Measurements from ENCODE around the gene CEP63. TPM values are rescaled to one million over a fixed set of nuclear protein-coding genes. Genes with fewer than 3 reads are reported as not detected.

The CEP63 gene
- total RNA-seq, 1 experiment from 2014 or later: 19.1 TPM

- H3K9me3 ChIP-seq (ENCODE audit: control insufficient read depth in 1 of 2, insufficient read depth in 1 of 2, low read depth in 1 of 2, low read length in 2 of 2): no peaks in the 10 kb centered on the region
- intact Hi-C loops (cut with micrococcal nuclease): no loop called here
- no peaks in the 10 kb centered on the region for H3K4me1 ChIP-seq (ENCODE audit: control insufficient read depth in 1 of 2, insufficient read depth in 2 of 2, low read length in 2 of 2)
- ChIA-PET CTCF (no interaction called here), RAD21 (ENCODE audit: low non-redundant PET in 1 of 2, low total read pairs in 2 of 2, uncharacterized antibody in 2 of 2, unreplicated experiment in 2 of 2) (no interaction called here), POLR2A (no interaction called here)
- no peak for DNase-seq (ENCODE audit: low read depth, low spot score)
- no peak overlapping the region for H3K4me3 ChIP-seq (replicated peaks in 1 of 2; ENCODE audit: low read depth in 1 of 2, low read length in 2 of 2)
- no peak overlapping the region for H3K4me2 ChIP-seq (ENCODE audit: low read length)
- ATAC-seq: no peak
- no peak overlapping the region for H3K9ac ChIP-seq (ENCODE audit: low read length)
- H2AFZ ChIP-seq (ENCODE audit: low read depth, low read length, poor library complexity, severe bottlenecking): no peak overlapping the region
- no TSS peak for BruUV-seq (replicated peaks)
- no peak overlapping the region for H3K27ac ChIP-seq (ENCODE audit: low read depth, low read length)
- no peaks in the 10 kb centered on the region for H3K27me3 ChIP-seq (ENCODE audit: insufficient read depth, low read length)
- 0 out of 4 replicates have a peak, but pooled peaks cover 0 to 2% of the 10 kb centered on the region in 2 experiments for H3K36me3 ChIP-seq (ENCODE audit: control insufficient read depth in 1 of 2, insufficient read depth in 2 of 2, low read length in 2 of 2)
- H3K9me2 ChIP-seq (ENCODE audit: insufficient read depth): no peaks in the 10 kb centered on the region
- no peaks in the 10 kb centered on the region for H3K79me2 ChIP-seq (ENCODE audit: insufficient read depth, low read length)
- TF ChIP-seq ZBTB33 (IDR thresholded peaks at IDR 0.05; ENCODE audit: extremely low read depth, insufficient replicate concordance, low read length): no peak
- TF ChIP-seq CBX3 (IDR thresholded peaks at IDR 0.05; ENCODE audit: low read depth): no peak
- no peak for TF ChIP-seq SP1 (IDR thresholded peaks at IDR 0.05; ENCODE audit: low read depth)
- TF ChIP-seq EZH2phosphoT487 (IDR thresholded peaks at IDR 0.05; ENCODE audit: borderline replicate concordance): no peak
- no peak for TF ChIP-seq ZFX (IDR thresholded peaks at IDR 0.05)
- no peak for TF ChIP-seq CTCF (IDR thresholded peaks at IDR 0.05 in 2 of 3, conservative IDR thresholded peaks at IDR 0.05 in 1 of 3; ENCODE audit: borderline replicate concordance in 1 of 3, insufficient read depth in 1 of 3, low read depth in 2 of 3, low read length in 2 of 3)
- no peak for TF ChIP-seq JUND (IDR thresholded peaks at IDR 0.05)
- no peak for TF ChIP-seq SIN3A (IDR thresholded peaks at IDR 0.05; ENCODE audit: low read depth)
- no peak for TF ChIP-seq MAX (IDR thresholded peaks at IDR 0.05)
- no peak for TF ChIP-seq CEBPB (IDR thresholded peaks at IDR 0.05; ENCODE audit: low read depth)
- TF ChIP-seq EZH2 (IDR thresholded peaks at IDR 0.05): no peak
- no peak for TF ChIP-seq EGR1 (IDR thresholded peaks at IDR 0.05; ENCODE audit: low read depth)
- no peak for TF ChIP-seq ATF3 (IDR thresholded peaks at IDR 0.05)
- no peak for TF ChIP-seq YY1 (IDR thresholded peaks at IDR 0.05; ENCODE audit: extremely low read depth, insufficient replicate concordance, low read depth, low read length)
- TF ChIP-seq TCF7L2 (IDR thresholded peaks at IDR 0.05; ENCODE audit: borderline replicate concordance, extremely low read depth, insufficient read depth, insufficient read length): no peak
- TF ChIP-seq RAD21 (IDR thresholded peaks at IDR 0.05; ENCODE audit: low read depth): no peak
- TF ChIP-seq REST (IDR thresholded peaks at IDR 0.05; ENCODE audit: low read depth): no peak
- no peak for TF ChIP-seq ELF1 (IDR thresholded peaks at IDR 0.05; ENCODE audit: borderline replicate concordance, low read depth)
- TF ChIP-seq SRF (IDR thresholded peaks at IDR 0.05; ENCODE audit: low read depth): no peak
- no peaks in the 10 kb centered on the region for H4K20me1 ChIP-seq (ENCODE audit: insufficient read depth)
Measured at GRCh38 chr3:134535186-134535970, 49.5 kb downstream of the CEP63 start.

All from HCT116 (cell line).